Fibroblast of skin of left biceps (primary cell): ENCODE data around the gene REXO1.
"Not testable (repeated sequence)": the region's sequence is repeated elsewhere in the genome, so short reads cannot be mapped to it uniquely, and the experiment has no call there.

Experiments used
- DNase-seq, 2 experiments: peaks; one replicate each; pipeline ENCODE4 v3.0.0-alpha.2; 2013; ENCODE audit warnings: low read depth in 2 of 2

REXO1 gene

GRCh38 chr19:1848399-1849131 is at the start of gene REXO1:
Gene REXO1 (minus strand): TSS chr19:1848483. CDS start chr19:1848358, 125 bp downstream.
- DNase-seq, result peak; percentile 84 to 87

- DNase-seq, result no peak
Measured at GRCh38 chr19:1896508-1896907, 48.2 kb upstream of the REXO1 start.

- DNase-seq, result no peak
Measured at GRCh38 chr19:1893791-1894190, 45.5 kb upstream of the REXO1 start.

- no peak for DNase-seq
Measured at GRCh38 chr19:1889907-1890306, 41.6 kb upstream of the REXO1 start.

GRCh38 chr19:1888385-1888784 is 40.1 kb upstream of the REXO1 start:
- no peak for DNase-seq

GRCh38 chr19:1886360-1886759 is 38.1 kb upstream of the REXO1 start:
- not testable (repeated sequence) for DNase-seq

- peak; percentile 74 to 77 for DNase-seq
Measured at GRCh38 chr19:1885398-1886119, 37.3 kb upstream of the REXO1 start, which contains the start of gene ABHD17A. Gene ABHD17A (minus strand): TSS chr19:1885496. CDS start chr19:1881566, 3,930 bp downstream.

GRCh38 chr19:1884719-1885334 is 36.5 kb upstream of the REXO1 start:
- no peak for DNase-seq

GRCh38 chr19:1884291-1884718 is 36.0 kb upstream of the REXO1 start:
- no peak for DNase-seq

- DNase-seq, result no peak
Measured at GRCh38 chr19:1883784-1884183, 35.5 kb upstream of the REXO1 start.

- no peak for DNase-seq
Measured at GRCh38 chr19:1882786-1883692, 34.8 kb upstream of the REXO1 start.

- DNase-seq, result no peak
Measured at GRCh38 chr19:1882089-1882785, 34.0 kb upstream of the REXO1 start.

- not testable (repeated sequence) for DNase-seq
Measured at GRCh38 chr19:1881393-1882088, 33.3 kb upstream of the REXO1 start.

- no peak for DNase-seq
Measured at GRCh38 chr19:1880611-1881392, 32.5 kb upstream of the REXO1 start.

- DNase-seq, result not testable (repeated sequence)
Measured at GRCh38 chr19:1879982-1880381, 31.7 kb upstream of the REXO1 start.

GRCh38 chr19:1878583-1878982 is 30.3 kb upstream of the REXO1 start:
- not testable (repeated sequence) for DNase-seq

GRCh38 chr19:1877280-1877660 is 29.0 kb upstream of the REXO1 start:
- DNase-seq, result not testable (repeated sequence)

GRCh38 chr19:1876496-1877279 is 28.4 kb upstream of the REXO1 start:
- DNase-seq, result not testable (repeated sequence)
